Measurements from ENCODE around the gene ZNF341. TPM values are rescaled to one million over a fixed set of nuclear protein-coding genes. Genes with fewer than 3 reads are reported as not detected.

Gene ZNF341
- polyA plus RNA-seq, 1 donor from 2014 or later = 1.2 TPM

DNA sequence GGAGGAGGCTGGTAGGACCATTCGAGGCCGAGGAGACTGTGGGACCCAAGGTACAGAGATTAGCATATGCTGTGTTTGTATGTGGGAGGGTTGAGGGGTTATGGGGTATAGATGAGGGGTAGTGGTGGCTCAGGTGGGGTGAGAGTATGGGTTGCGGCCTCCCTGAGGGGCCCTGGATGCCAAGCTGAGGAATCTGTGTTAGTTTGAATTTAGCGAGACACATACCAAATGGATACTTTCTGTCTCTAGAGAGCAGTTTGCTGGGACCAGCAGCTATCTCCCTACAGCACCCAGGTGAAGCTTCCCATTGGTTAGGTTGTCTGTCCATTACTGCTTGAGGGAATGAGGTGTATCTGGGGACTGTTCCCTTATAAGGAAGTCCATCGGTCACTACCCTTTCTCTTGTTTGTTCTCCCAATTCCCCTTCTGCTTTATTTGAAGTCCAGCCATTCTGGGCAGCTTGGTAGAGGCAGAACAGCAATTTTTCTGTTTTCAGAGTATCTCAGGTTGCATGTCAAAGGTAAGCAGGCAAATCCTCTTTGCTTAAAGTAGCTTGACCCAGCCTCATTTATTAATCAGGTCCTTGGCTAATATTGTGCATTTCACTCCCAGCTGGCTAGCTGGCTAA lies 94.6 kb downstream of the ZNF341 start:
- TF ChIP-seq EZH2 (IDR thresholded peaks at IDR 0.05; ENCODE audit: borderline replicate concordance, insufficient read depth, low read length, poor library complexity, severe bottlenecking) = no peak
- TF ChIP-seq, protein P1, sequence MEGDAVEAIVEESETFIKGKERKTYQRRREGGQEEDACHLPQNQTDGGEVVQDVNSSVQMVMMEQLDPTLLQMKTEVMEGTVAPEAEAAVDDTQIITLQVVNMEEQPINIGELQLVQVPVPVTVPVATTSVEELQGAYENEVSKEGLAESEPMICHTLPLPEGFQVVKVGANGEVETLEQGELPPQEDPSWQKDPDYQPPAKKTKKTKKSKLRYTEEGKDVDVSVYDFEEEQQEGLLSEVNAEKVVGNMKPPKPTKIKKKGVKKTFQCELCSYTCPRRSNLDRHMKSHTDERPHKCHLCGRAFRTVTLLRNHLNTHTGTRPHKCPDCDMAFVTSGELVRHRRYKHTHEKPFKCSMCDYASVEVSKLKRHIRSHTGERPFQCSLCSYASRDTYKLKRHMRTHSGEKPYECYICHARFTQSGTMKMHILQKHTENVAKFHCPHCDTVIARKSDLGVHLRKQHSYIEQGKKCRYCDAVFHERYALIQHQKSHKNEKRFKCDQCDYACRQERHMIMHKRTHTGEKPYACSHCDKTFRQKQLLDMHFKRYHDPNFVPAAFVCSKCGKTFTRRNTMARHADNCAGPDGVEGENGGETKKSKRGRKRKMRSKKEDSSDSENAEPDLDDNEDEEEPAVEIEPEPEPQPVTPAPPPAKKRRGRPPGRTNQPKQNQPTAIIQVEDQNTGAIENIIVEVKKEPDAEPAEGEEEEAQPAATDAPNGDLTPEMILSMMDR (IDR thresholded peaks at IDR 0.05; ENCODE audit: poor library complexity, severe bottlenecking) = no peak
- TF ChIP-seq EP300 (conservative IDR thresholded peaks at IDR 0.05; ENCODE audit: poor library complexity, severe bottlenecking) = no peak
- no peak for TF ChIP-seq SMC3 (conservative IDR thresholded peaks at IDR 0.05; ENCODE audit: poor library complexity)
- TF ChIP-seq POLR2AphosphoS5 (IDR thresholded peaks at IDR 0.05) = no peak
- TF ChIP-seq TAF1 (IDR thresholded peaks at IDR 0.05; ENCODE audit: low read depth) = no peak
- no peak for TF ChIP-seq REST (IDR thresholded peaks at IDR 0.05; ENCODE audit: borderline replicate concordance)
- H3F3A ChIP-seq (ENCODE audit: insufficient read depth, low read length, poor library complexity, severe bottlenecking) = no peaks in the 10 kb centered on the region
- H3K4me2 ChIP-seq (ENCODE audit: low read length) = no peak overlapping the region
- H4K20me1 ChIP-seq (ENCODE audit: insufficient read depth) = no peaks in the 10 kb centered on the region
- no peak overlapping the region for H2AFZ ChIP-seq (ENCODE audit: low read depth, low read length)
- no peaks in the 10 kb centered on the region for H3K36me3 ChIP-seq (ENCODE audit: insufficient read depth, low read length)
- H3K9ac ChIP-seq (ENCODE audit: low read length) = no peak overlapping the region
- H3K79me2 ChIP-seq (replicated peaks; ENCODE audit: insufficient read depth, low read length) = peaks cover 19% of the 10 kb centered on the region
- no peaks in the 10 kb centered on the region for H3K27me3 ChIP-seq (ENCODE audit: insufficient read depth, low read depth, low read length)
- no peak overlapping the region for H3K4me3 ChIP-seq (ENCODE audit: low read length)
- H3K9me3 ChIP-seq (ENCODE audit: low read length) = no peaks in the 10 kb centered on the region
- no peak overlapping the region for H3K27ac ChIP-seq (ENCODE audit: low read length)
- no peaks in the 10 kb centered on the region for H3K9me2 ChIP-seq (ENCODE audit: insufficient read depth, low read length)

- Histone ChIP-seq H3K27ac (ENCODE audit: low read length) (no peak overlapping the region), H3K9me2 (ENCODE audit: insufficient read depth, low read length) (no peaks in the 10 kb centered on the region), H3F3A (ENCODE audit: insufficient read depth, low read length, poor library complexity, severe bottlenecking) (no peaks in the 10 kb centered on the region), H3K27me3 (ENCODE audit: insufficient read depth, low read depth, low read length) (no peaks in the 10 kb centered on the region), H3K79me2 (replicated peaks; ENCODE audit: insufficient read depth, low read length) (peaks cover 17% of the 10 kb centered on the region), H3K9ac (ENCODE audit: low read length) (no peak overlapping the region), H2AFZ (ENCODE audit: low read depth, low read length) (no peak overlapping the region), H3K4me2 (ENCODE audit: low read length) (no peak overlapping the region), H4K20me1 (ENCODE audit: insufficient read depth) (no peaks in the 10 kb centered on the region), H3K9me3 (ENCODE audit: low read length) (no peaks in the 10 kb centered on the region), H3K36me3 (ENCODE audit: insufficient read depth, low read length) (no peaks in the 10 kb centered on the region), H3K4me3 (ENCODE audit: low read length) (no peak overlapping the region)
- TF ChIP-seq MXI1 (conservative IDR thresholded peaks at IDR 0.05; ENCODE audit: poor library complexity, severe bottlenecking) (no peak), EZH2 (IDR thresholded peaks at IDR 0.05; ENCODE audit: borderline replicate concordance, insufficient read depth, low read length, poor library complexity, severe bottlenecking) (no peak), SMC3 (conservative IDR thresholded peaks at IDR 0.05; ENCODE audit: poor library complexity) (no peak), POLR2AphosphoS5 (IDR thresholded peaks at IDR 0.05) (no peak), REST (IDR thresholded peaks at IDR 0.05; ENCODE audit: borderline replicate concordance) (no peak)
Observed at GRCh38 chr20:33827109-33827508, 95.3 kb downstream of the ZNF341 start.

Data from neural cell (in vitro differentiated cells).